K562 (cell line): ENCODE measurements around the gene SAXO2. TPM values are rescaled to one million over a fixed set of nuclear protein-coding genes. Genes with fewer than 3 reads are reported as not detected.

ENCODE experiments used
- CHD1 ChIP-seq: fragments of 200-600 bp; sonication (generic); IDR thresholded peaks from one replicate; pipeline ENCODE4 v1.6.1; 2012; ENCODE audit warnings: mild to moderate bottlenecking, moderate library complexity, low read length, inconsistent platforms
- CTCF ChIP-seq, 3 experiments: IDR thresholded peaks in 2 of 3; conservative IDR thresholded peaks in 1 of 3; 2 replicates each; pipeline ENCODE4 v1.5.1; 2011 to 2012; ENCODE audit warnings: low read length in 3 of 3, mild to moderate bottlenecking in 3 of 3, control low read depth in 2 of 3, improper control_type of control experiment in 1 of 3, inconsistent platforms in 1 of 3, low read depth in 1 of 3, mixed read lengths in 1 of 3, moderate library complexity in 1 of 3; ENCODE audit not compliant: insufficient read depth in 2 of 3
- FUS ChIP-seq: fragments of 200-400 bp; formaldehyde crosslinking; optimal IDR thresholded peaks from 2 replicates; pipeline ENCODE3; 2017; ENCODE audit warnings: low read depth, low read length
- HEY1 ChIP-seq: fragments of 250-450 bp; sonication (Bioruptor Pico); IDR thresholded peaks from 2 replicates; pipeline ENCODE4 v1.5.0; 2020; ENCODE audit warnings: mild to moderate bottlenecking, moderate library complexity, borderline replicate concordance
- HOXB6 ChIP-seq: fragments of 250-450 bp; sonication (Bioruptor Pico); IDR thresholded peaks from 2 replicates; pipeline ENCODE4 v1.5.1; 2022; ENCODE audit warnings: mild to moderate bottlenecking, borderline replicate concordance
- HSF4 ChIP-seq: fragments of 250-450 bp; sonication (Bioruptor Pico); IDR thresholded peaks from 2 replicates; pipeline ENCODE4 v2.1.2; 2022; ENCODE audit warnings: mild to moderate bottlenecking, moderate library complexity, borderline replicate concordance
- JUND ChIP-seq, 2 experiments: IDR thresholded peaks; 2 replicates in 1 of 2; 3 replicates in 1 of 2; pipeline ENCODE4 v1.6.1; 2011; ENCODE audit warnings: borderline replicate concordance in 2 of 2, low read depth in 2 of 2, low read length in 2 of 2, improper control_type of control experiment in 1 of 2, missing biosample characterization in 1 of 2, missing genetic modification characterization in 1 of 2, missing genetic modification reagents in 1 of 2
- MAZ ChIP-seq, 2 experiments: fragments of 450-650 bp in 1 of 2; sonication (generic) in 1 of 2; formaldehyde crosslinking; IDR thresholded peaks in 1 of 2; conservative IDR thresholded peaks in 1 of 2; 2 replicates each; pipeline versions ENCODE4 v1.4.0 to v1.5.0; 2020; ENCODE audit warnings: mild to moderate bottlenecking in 1 of 2, missing genetic modification reagents in 1 of 2
- RAD21 ChIP-seq, 2 experiments: fragments of 250-450 bp in 1 of 2; fragments of 450-650 bp in 1 of 2; sonication (Bioruptor Pico) in 1 of 2; formaldehyde crosslinking in 1 of 2; IDR thresholded peaks in 1 of 2; conservative IDR thresholded peaks in 1 of 2; 2 replicates each; pipeline versions ENCODE4 v1.4.0 to v1.8.0; 2020 to 2022; ENCODE audit warnings: mild to moderate bottlenecking in 2 of 2, moderate library complexity in 1 of 2
- SIN3A ChIP-seq, 2 experiments: fragments of 150-350 bp in 1 of 2; IDR thresholded peaks; 2 replicates each; pipeline ENCODE4 v1.6.1; 2011 to 2016; ENCODE audit warnings: borderline replicate concordance in 2 of 2, low read depth in 2 of 2, low read length in 2 of 2, mild to moderate bottlenecking in 2 of 2, moderate library complexity in 2 of 2; ENCODE audit not compliant: control insufficient read depth in 1 of 2
- ZFPM2 ChIP-seq: fragments of 250-450 bp; sonication (Bioruptor Pico); IDR thresholded peaks from 2 replicates; pipeline ENCODE4 v1.5.1; 2022; ENCODE audit warnings: mild to moderate bottlenecking
- ZNF12 ChIP-seq: sonication (generic); formaldehyde crosslinking; IDR thresholded peaks from 2 replicates; pipeline ENCODE4 v1.4.0; 2020; ENCODE audit warnings: mild to moderate bottlenecking, missing genetic modification reagents
- ZNF740 ChIP-seq, 3 experiments: fragments of 200-800 bp in 1 of 3; sonication (Bioruptor generic) in 1 of 3; sonication (generic) in 1 of 3; formaldehyde crosslinking in 1 of 3; IDR thresholded peaks; 2 replicates each; pipeline versions ENCODE4 v1.6.1 to v1.8.0; 2016 to 2022; ENCODE audit warnings: mild to moderate bottlenecking in 2 of 3, missing compliant biosample characterization in 2 of 3, missing genetic modification characterization in 2 of 3, missing genetic modification reagents in 1 of 3
- ZNF766 ChIP-seq: fragments of 200-800 bp; sonication (Bioruptor generic); conservative IDR thresholded peaks from 2 replicates; pipeline ENCODE4 v1.6.1; 2016; ENCODE audit warnings: missing genetic modification characterization, missing compliant biosample characterization
- polyA plus RNA-seq, 8 experiments: library from polyadenylated mRNA; depleted of rRNA in 4 of 8; stranded (reverse) in 5 of 8; unstranded in 3 of 8; fragments of >200 nt; fragmentation: Nextera tagmentation in 2 of 8; fragmentation: Illumina TruSeq in 1 of 8; extraction: Ambion mirVana in 2 of 8; extraction: Trizol in 1 of 8; gene quantifications; 2 replicates each; pipeline versions ENCODE4 v1.2.1 to v1.2.3, GENCODE V29; 2011 to 2014; ENCODE audit warnings: inconsistent platforms in 1 of 8, missing spikeins in 1 of 8
- total RNA-seq, 7 experiments: library from RNA; depleted of rRNA in 6 of 7; stranded (reverse); fragments of >200 nt in 6 of 7; fragmentation: Illumina TruSeq in 2 of 7; extraction: Trizol in 2 of 7; gene quantifications; 2 replicates each; pipeline versions ENCODE4 v1.2.1 to v1.2.3, GENCODE V29; 2011 to 2021; ENCODE audit warnings: low replicate concordance in 1 of 7
- TF ChIP-seq, protein P1 (sequence below), 2 experiments: fragments of 450-650 bp in 1 of 2; sonication (generic) in 1 of 2; formaldehyde crosslinking in 1 of 2; IDR thresholded peaks in 1 of 2; conservative IDR thresholded peaks in 1 of 2; 2 replicates each; pipeline versions ENCODE4 v1.6.1 to v1.8.1; 2016 to 2023; ENCODE audit warnings: mild to moderate bottlenecking in 2 of 2, moderate library complexity in 2 of 2, inconsistent platforms in 1 of 2, missing genetic modification reagents in 1 of 2
- TF ChIP-seq, protein P2 (sequence below): fragments of 450-650 bp; IDR thresholded peaks from 2 replicates; pipeline ENCODE4 v1.6.1; 2016; ENCODE audit warnings: mild to moderate bottlenecking
- TF ChIP-seq, protein P3 (sequence below), 2 experiments: fragments of 450-650 bp; conservative IDR thresholded peaks; 2 replicates each; pipeline ENCODE4 v1.6.1; 2017; ENCODE audit warnings: mild to moderate bottlenecking in 2 of 2, moderate library complexity in 2 of 2

The SAXO2 gene
- total and polyA plus RNA-seq, 9 of the 15 experiments (the other 6 are each of a cell fraction or from before 2014, with no cell fraction given) = 3.1 to 14.2 (median 8.2) TPM

DNA sequence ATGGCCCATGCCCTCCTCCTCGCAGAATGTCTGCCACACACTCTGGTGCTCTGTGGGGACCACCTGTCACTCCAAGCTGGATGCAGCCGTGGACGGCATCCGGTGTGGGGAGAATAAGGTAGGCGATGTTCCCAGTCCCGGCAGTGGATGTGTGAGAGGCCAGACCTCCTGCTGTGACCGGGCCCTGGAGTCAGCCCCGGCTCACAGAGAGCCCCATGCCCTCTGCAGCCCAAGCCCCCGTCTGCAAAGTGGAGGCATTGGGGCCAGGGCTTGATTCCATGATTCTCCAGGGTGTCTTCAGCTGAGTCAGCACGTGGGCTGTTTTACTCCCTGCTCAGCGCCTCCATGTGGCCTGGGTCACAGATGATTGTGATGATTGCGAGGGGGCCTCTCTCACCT lies 54.5 kb downstream of the SAXO2 start (continued):
- TF ChIP-seq CTCF (IDR thresholded peaks at IDR 0.05 in 2 of 3, conservative IDR thresholded peaks at IDR 0.05 in 1 of 3; ENCODE audit: insufficient read depth in 2 of 3, low read depth in 1 of 3, low read length in 3 of 3) (peak in 1 of 3 experiments; percentile 16; a peak in 2 of 6 replicates), MAZ (CRISPR knock-in tag; conservative IDR thresholded peaks at IDR 0.05 in 1 of 2, IDR thresholded peaks at IDR 0.05 in 1 of 2) (no peak), HEY1 (CRISPR knock-in tag) (no peak), ZNF12 (CRISPR knock-in tag) (no peak), ZNF740 (CRISPR knock-in tag; IDR thresholded peaks at IDR 0.05) (no peak), ZNF740 (tag; IDR thresholded peaks at IDR 0.05) (no peak), HSF4 (CRISPR knock-in tag) (no peak), ZFPM2 (CRISPR knock-in tag) (no peak), SIN3A (IDR thresholded peaks at IDR 0.05; ENCODE audit: borderline replicate concordance in 2 of 2, control insufficient read depth in 1 of 2, low read depth in 2 of 2, low read length in 2 of 2) (no peak), RAD21 (CRISPR knock-in tag; conservative IDR thresholded peaks at IDR 0.05 in 1 of 2, IDR thresholded peaks at IDR 0.05 in 1 of 2) (0 out of 4 replicates have a peak, but pooled peaks of 1 of the 2 experiments have one; percentile 13), CHD1 (no peak), JUND (IDR thresholded peaks at IDR 0.05; ENCODE audit: borderline replicate concordance, low read depth, low read length) (peak; percentile 7; the same call in 1 of the 2 replicates), JUND (tag; IDR thresholded peaks at IDR 0.05; ENCODE audit: borderline replicate concordance, low read depth, low read length) (no peak), FUS (no peak), HOXB6 (CRISPR knock-in tag) (no peak), ZNF766 (no peak)
- TF ChIP-seq, protein P1, sequence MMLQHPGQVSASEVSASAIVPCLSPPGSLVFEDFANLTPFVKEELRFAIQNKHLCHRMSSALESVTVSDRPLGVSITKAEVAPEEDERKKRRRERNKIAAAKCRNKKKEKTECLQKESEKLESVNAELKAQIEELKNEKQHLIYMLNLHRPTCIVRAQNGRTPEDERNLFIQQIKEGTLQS (IDR thresholded peaks at IDR 0.05) = no peak
- TF ChIP-seq, protein P1 (CRISPR knock-in tag; conservative IDR thresholded peaks at IDR 0.05) = no peak
- TF ChIP-seq, protein P2, sequence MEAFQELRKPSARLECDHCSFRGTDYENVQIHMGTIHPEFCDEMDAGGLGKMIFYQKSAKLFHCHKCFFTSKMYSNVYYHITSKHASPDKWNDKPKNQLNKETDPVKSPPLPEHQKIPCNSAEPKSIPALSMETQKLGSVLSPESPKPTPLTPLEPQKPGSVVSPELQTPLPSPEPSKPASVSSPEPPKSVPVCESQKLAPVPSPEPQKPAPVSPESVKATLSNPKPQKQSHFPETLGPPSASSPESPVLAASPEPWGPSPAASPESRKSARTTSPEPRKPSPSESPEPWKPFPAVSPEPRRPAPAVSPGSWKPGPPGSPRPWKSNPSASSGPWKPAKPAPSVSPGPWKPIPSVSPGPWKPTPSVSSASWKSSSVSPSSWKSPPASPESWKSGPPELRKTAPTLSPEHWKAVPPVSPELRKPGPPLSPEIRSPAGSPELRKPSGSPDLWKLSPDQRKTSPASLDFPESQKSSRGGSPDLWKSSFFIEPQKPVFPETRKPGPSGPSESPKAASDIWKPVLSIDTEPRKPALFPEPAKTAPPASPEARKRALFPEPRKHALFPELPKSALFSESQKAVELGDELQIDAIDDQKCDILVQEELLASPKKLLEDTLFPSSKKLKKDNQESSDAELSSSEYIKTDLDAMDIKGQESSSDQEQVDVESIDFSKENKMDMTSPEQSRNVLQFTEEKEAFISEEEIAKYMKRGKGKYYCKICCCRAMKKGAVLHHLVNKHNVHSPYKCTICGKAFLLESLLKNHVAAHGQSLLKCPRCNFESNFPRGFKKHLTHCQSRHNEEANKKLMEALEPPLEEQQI = no peak
- TF ChIP-seq, protein P3, sequence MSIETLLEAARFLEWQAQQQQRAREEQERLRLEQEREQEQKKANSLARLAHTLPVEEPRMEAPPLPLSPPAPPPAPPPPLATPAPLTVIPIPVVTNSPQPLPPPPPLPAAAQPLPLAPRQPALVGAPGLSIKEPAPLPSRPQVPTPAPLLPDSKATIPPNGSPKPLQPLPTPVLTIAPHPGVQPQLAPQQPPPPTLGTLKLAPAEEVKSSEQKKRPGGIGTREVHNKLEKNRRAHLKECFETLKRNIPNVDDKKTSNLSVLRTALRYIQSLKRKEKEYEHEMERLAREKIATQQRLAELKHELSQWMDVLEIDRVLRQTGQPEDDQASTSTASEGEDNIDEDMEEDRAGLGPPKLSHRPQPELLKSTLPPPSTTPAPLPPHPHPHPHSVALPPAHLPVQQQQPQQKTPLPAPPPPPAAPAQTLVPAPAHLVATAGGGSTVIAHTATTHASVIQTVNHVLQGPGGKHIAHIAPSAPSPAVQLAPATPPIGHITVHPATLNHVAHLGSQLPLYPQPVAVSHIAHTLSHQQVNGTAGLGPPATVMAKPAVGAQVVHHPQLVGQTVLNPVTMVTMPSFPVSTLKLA (conservative IDR thresholded peaks at IDR 0.05) = 0 out of 4 replicates have a peak, but pooled peaks of 1 of the 2 experiments have one; percentile 27
